ENCODE results near the gene IL11. TPM values are rescaled to one million over a fixed set of nuclear protein-coding genes. Genes with fewer than 3 reads are reported as not detected.
A peak's percentile ranks its signal among the peaks of the same experiment; 100 is the strongest.

IL11 gene
- total and polyA plus RNA-seq, 2 of the 13 experiments (the other 11 are each of a cell fraction or from before 2014, with no cell fraction given): 2.5 to 2.9 TPM

DNA sequence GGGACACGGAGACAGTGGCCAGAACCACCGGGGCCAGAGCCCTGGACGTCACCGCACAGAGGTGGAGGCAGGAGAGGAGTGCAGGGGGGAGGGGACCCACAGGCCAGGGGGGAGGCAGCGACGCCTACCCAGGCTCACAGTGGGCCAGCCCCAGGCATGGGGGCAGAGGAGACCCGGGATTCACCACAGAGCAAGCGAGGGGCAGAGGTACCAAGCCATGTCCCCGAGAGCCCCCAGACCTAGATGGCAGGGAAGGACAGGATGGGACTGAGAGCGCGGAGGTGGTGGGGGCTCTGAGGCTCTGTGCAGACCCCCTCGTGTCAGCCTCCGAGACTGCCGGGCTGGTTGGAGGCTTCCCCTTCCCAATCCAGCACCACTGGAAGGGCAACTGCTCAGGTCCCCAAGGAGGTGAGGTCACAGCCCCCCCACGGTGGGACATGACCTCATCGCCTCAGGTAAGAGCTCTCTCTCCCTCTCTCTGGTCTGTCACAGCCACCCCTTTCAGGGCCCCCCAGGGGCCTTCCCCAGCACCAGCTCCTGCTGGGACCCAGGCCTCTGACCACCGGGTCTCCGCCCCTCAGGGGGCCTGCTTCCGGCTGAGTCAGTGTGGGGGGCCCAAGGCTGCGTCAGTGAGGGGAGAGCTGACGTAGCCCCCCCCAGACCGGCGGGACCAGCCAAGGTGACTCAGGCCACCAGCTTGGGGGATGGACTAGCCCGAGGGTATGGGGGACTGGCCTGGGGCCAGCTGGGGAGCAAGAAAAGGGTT, 2.2 kb upstream of the IL11 start:
- in situ Hi-C loops (cut with HindIII; ENCODE audit: extremely low pct_ligation_motif_present, low pct_unique_long_range_greater_than_20kb): no loop called here
- Histone ChIP-seq H3K4me2 (ENCODE audit: low read depth, low read length) (peak overlapping the region; percentile 49; the same call in 1 of the 2 replicates), H3K27me3 (ENCODE audit: control insufficient read depth in 1 of 2, insufficient read depth in 2 of 2, low read length in 2 of 2) (peaks cover 7 to 37% of the 10 kb centered on the region in 2 experiments; a peak in 4 of 5 replicates), H3K36me3 (replicated peaks in 1 of 2; ENCODE audit: control insufficient read depth in 1 of 2, insufficient read depth in 2 of 2, low read length in 2 of 2) (no peaks in the 10 kb centered on the region), H3K9me3 (ENCODE audit: low read length) (no peaks in the 10 kb centered on the region), H3K79me2 (ENCODE audit: insufficient read depth, low read length) (no peaks in the 10 kb centered on the region), H2AFZ (ENCODE audit: low read length) (no peak overlapping the region), H3K27ac (ENCODE audit: extremely low read length, insufficient read depth, low read length) (no peak overlapping the region), H3K9ac (ENCODE audit: insufficient read depth, low read depth, low read length) (0 out of 2 replicates have a peak overlapping the region, but pooled peaks have one; percentile 8), H4K20me1 (ENCODE audit: insufficient read depth, low read length) (no peaks in the 10 kb centered on the region), H3K4me1 (ENCODE audit: insufficient read depth, low read length) (peaks cover 74% of the 10 kb centered on the region), H3K4me3 (replicated peaks in 1 of 3; ENCODE audit: insufficient read depth in 1 of 3, low read depth in 2 of 3, low read length in 3 of 3) (peak overlapping the region in 1 of 3 experiments; percentile 70; a peak in 2 of 6 replicates)
- ChIA-PET POLR2A (interaction anchor here (0.7 to 1.0 kb wide), 4 partner anchors 12 to 33 kb away, joined by 3 to 4 read pairs (median 3); partner anchors contain the start of gene KMT5C), CTCF (ENCODE audit: low intra/inter-chr PET ratio, low total read pairs) (no interaction called here)
- ATAC-seq (no peak), DNase-seq (ENCODE audit: low spot score) (peak; percentile 26), FAIRE-seq (no peak)
- WGBS (ENCODE audit: low lambda C conversion rate): 27% methylated on average over 15 of the region's 24 CpGs
- intact Hi-C loops (cut with micrococcal nuclease; ENCODE audit: unreplicated experiment): no loop called here
- no TSS peak for BruUV-seq (replicated peaks)
- TF ChIP-seq, protein P1, sequence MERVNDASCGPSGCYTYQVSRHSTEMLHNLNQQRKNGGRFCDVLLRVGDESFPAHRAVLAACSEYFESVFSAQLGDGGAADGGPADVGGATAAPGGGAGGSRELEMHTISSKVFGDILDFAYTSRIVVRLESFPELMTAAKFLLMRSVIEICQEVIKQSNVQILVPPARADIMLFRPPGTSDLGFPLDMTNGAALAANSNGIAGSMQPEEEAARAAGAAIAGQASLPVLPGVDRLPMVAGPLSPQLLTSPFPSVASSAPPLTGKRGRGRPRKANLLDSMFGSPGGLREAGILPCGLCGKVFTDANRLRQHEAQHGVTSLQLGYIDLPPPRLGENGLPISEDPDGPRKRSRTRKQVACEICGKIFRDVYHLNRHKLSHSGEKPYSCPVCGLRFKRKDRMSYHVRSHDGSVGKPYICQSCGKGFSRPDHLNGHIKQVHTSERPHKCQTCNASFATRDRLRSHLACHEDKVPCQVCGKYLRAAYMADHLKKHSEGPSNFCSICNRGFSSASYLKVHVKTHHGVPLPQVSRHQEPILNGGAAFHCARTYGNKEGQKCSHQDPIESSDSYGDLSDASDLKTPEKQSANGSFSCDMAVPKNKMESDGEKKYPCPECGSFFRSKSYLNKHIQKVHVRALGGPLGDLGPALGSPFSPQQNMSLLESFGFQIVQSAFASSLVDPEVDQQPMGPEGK (CRISPR knock-in tag; IDR thresholded peaks at IDR 0.05): peak; percentile 95
- TF ChIP-seq ZNF430 (CRISPR knock-in tag; IDR thresholded peaks at IDR 0.05) (no peak), NR2F6 (IDR thresholded peaks at IDR 0.05) (0 out of 2 replicates have a peak, but pooled peaks have one; percentile 17), NR2F6 (CRISPR knock-in tag; IDR thresholded peaks at IDR 0.05) (no peak), ZNF180 (CRISPR knock-in tag; IDR thresholded peaks at IDR 0.05; ENCODE audit: borderline replicate concordance, low read depth) (no peak), ZNF737 (CRISPR knock-in tag; IDR thresholded peaks at IDR 0.05; ENCODE audit: borderline replicate concordance) (no peak), TAF1 (CRISPR knock-in tag; IDR thresholded peaks at IDR 0.05) (no peak), ZSCAN30 (CRISPR knock-in tag; IDR thresholded peaks at IDR 0.05) (no peak), ZNF567 (CRISPR knock-in tag; IDR thresholded peaks at IDR 0.05; ENCODE audit: borderline replicate concordance) (no peak), ZNF552 (CRISPR knock-in tag; IDR thresholded peaks at IDR 0.05; ENCODE audit: borderline replicate concordance) (no peak), FIP1L1 (IDR thresholded peaks at IDR 0.05; ENCODE audit: borderline replicate concordance, insufficient read depth, low read depth, low read length) (no peak), IRX3 (CRISPR knock-in tag; IDR thresholded peaks at IDR 0.05; ENCODE audit: borderline replicate concordance, low read depth) (no peak), ZNF616 (CRISPR knock-in tag; IDR thresholded peaks at IDR 0.05; ENCODE audit: low read depth) (no peak), ZBTB1 (CRISPR knock-in tag; IDR thresholded peaks at IDR 0.05; ENCODE audit: borderline replicate concordance) (no peak), KDM5A (IDR thresholded peaks at IDR 0.05; ENCODE audit: borderline replicate concordance, low read length) (no peak), FOXO1 (CRISPR knock-in tag; IDR thresholded peaks at IDR 0.05) (no peak), NFIC (IDR thresholded peaks at IDR 0.05; ENCODE audit: low read length) (no peak)
- TF ChIP-seq, protein P2, sequence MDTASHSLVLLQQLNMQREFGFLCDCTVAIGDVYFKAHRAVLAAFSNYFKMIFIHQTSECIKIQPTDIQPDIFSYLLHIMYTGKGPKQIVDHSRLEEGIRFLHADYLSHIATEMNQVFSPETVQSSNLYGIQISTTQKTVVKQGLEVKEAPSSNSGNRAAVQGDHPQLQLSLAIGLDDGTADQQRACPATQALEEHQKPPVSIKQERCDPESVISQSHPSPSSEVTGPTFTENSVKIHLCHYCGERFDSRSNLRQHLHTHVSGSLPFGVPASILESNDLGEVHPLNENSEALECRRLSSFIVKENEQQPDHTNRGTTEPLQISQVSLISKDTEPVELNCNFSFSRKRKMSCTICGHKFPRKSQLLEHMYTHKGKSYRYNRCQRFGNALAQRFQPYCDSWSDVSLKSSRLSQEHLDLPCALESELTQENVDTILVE (CRISPR knock-in tag; IDR thresholded peaks at IDR 0.05): no peak
- TF ChIP-seq, protein P3, sequence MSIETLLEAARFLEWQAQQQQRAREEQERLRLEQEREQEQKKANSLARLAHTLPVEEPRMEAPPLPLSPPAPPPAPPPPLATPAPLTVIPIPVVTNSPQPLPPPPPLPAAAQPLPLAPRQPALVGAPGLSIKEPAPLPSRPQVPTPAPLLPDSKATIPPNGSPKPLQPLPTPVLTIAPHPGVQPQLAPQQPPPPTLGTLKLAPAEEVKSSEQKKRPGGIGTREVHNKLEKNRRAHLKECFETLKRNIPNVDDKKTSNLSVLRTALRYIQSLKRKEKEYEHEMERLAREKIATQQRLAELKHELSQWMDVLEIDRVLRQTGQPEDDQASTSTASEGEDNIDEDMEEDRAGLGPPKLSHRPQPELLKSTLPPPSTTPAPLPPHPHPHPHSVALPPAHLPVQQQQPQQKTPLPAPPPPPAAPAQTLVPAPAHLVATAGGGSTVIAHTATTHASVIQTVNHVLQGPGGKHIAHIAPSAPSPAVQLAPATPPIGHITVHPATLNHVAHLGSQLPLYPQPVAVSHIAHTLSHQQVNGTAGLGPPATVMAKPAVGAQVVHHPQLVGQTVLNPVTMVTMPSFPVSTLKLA (IDR thresholded peaks at IDR 0.05): no peak
- TF ChIP-seq, protein P4, sequence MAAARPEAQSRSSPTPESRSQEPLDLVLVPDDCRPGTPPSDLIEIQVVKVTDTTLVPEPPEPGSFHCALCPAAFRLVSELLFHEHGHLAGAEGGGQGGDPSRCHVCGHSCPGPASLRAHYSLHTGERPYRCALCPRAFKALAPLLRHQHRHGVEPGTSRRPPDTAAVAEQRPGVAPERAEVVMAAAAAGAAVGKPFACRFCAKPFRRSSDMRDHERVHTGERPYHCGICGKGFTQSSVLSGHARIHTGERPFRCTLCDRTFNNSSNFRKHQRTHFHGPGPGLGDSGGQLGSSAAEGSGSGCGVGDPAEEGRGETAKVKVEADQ (CRISPR knock-in tag; IDR thresholded peaks at IDR 0.05; ENCODE audit: borderline replicate concordance): no peak
